Measurements from ENCODE around the gene RAB3GAP2. TPM values are rescaled to one million over a fixed set of nuclear protein-coding genes. Genes with fewer than 3 reads are reported as not detected.

RAB3GAP2 gene
- total RNA-seq, 6 experiments from 2014 or later = 13.3 to 20.4 (median 18.4) TPM

- 67% methylated on average over 1 of the region's 1 CpG for WGBS (ENCODE audit: insufficient coverage, low coverage, low lambda C conversion rate, missing lambda C conversion rate)
- DNase-seq (no peak), ATAC-seq (no peak)
- Histone ChIP-seq H3K27me3 (no peaks in the 10 kb centered on the region), H3K27ac (no peak overlapping the region), H3K9me3 (no peaks in the 10 kb centered on the region), H3K4me3 (no peak overlapping the region), H3K4me1 (no peaks in the 10 kb centered on the region), H3K36me3 (no peaks in the 10 kb centered on the region)
- intact Hi-C loops (cut with DNase I) = loop anchor here in 1 of 2 donors (10.0 kb wide), 1 partner anchor 59 kb away; no protein-coding TSS in a partner anchor
- TF ChIP-seq CTCF (IDR thresholded peaks at IDR 0.05) (no peak), POLR2A (IDR thresholded peaks at IDR 0.05) (no peak)
Observed at GRCh38 chr1:220283625-220284024, 11.4 kb upstream of the RAB3GAP2 start.

GRCh38 chr1:220281159-220281574 lies 8.9 kb upstream of the RAB3GAP2 start:
- Histone ChIP-seq H3K27ac (no peak overlapping the region), H3K4me3 (no peak overlapping the region), H3K9me3 (no peaks in the 10 kb centered on the region), H3K36me3 (no peaks in the 10 kb centered on the region), H3K27me3 (no peaks in the 10 kb centered on the region), H3K4me1 (no peaks in the 10 kb centered on the region)
- ATAC-seq (peak in 3 of 4 donors; percentile 23 to 69 (median 25)), DNase-seq (no peak)
- TF ChIP-seq CTCF (IDR thresholded peaks at IDR 0.05) (peak in 3 of 4 donors; percentile 8 to 17 (median 16)), POLR2A (IDR thresholded peaks at IDR 0.05) (no peak)
- intact Hi-C loops (cut with DNase I) = loop anchor here in 1 of 2 donors (10.0 kb wide), 1 partner anchor 56 kb away; no protein-coding TSS in a partner anchor
- WGBS (ENCODE audit: insufficient coverage, low coverage, low lambda C conversion rate, missing lambda C conversion rate) = 52% methylated on average over 2 of the region's 2 CpGs

- TF ChIP-seq CTCF (IDR thresholded peaks at IDR 0.05) (no peak), POLR2A (IDR thresholded peaks at IDR 0.05) (no peak)
- ATAC-seq (no peak), DNase-seq (no peak)
- Histone ChIP-seq H3K4me1 (no peaks in the 10 kb centered on the region), H3K9me3 (no peaks in the 10 kb centered on the region), H3K27ac (no peak overlapping the region), H3K36me3 (no peaks in the 10 kb centered on the region), H3K4me3 (no peak overlapping the region), H3K27me3 (no peaks in the 10 kb centered on the region)
- WGBS (ENCODE audit: insufficient coverage, low coverage, low lambda C conversion rate, missing lambda C conversion rate) = 78% methylated on average over 3 of the region's 3 CpGs
- intact Hi-C loops (cut with DNase I) = loop anchor here in 1 of 2 donors (10.0 kb wide), 1 partner anchor 55 kb away; no protein-coding TSS in a partner anchor
Observed at GRCh38 chr1:220280249-220280648, 8.0 kb upstream of the RAB3GAP2 start.

- intact Hi-C loops (cut with DNase I) = no loop called here
- Histone ChIP-seq H3K36me3 (no peaks in the 10 kb centered on the region), H3K9me3 (no peaks in the 10 kb centered on the region), H3K27ac (no peak overlapping the region), H3K27me3 (no peaks in the 10 kb centered on the region), H3K4me1 (no peaks in the 10 kb centered on the region), H3K4me3 (no peak overlapping the region)
- 32% methylated on average over 3 of the region's 3 CpGs for WGBS (ENCODE audit: insufficient coverage, low coverage, low lambda C conversion rate, missing lambda C conversion rate)
- no peak for TF ChIP-seq CTCF (IDR thresholded peaks at IDR 0.05)
- TF ChIP-seq POLR2A (IDR thresholded peaks at IDR 0.05) = no peak
- DNase-seq = no peak
- ATAC-seq = no peak
Observed at GRCh38 chr1:220278991-220279390, 6.7 kb upstream of the RAB3GAP2 start.

GRCh38 chr1:220275430-220275829 lies 3.2 kb upstream of the RAB3GAP2 start:
- H3K27me3 ChIP-seq = no peaks in the 10 kb centered on the region
- no peak for TF ChIP-seq CTCF (IDR thresholded peaks at IDR 0.05)
- TF ChIP-seq POLR2A (IDR thresholded peaks at IDR 0.05) = no peak
- 60% methylated on average over 6 of the region's 6 CpGs for WGBS (ENCODE audit: insufficient coverage, low coverage, low lambda C conversion rate, missing lambda C conversion rate)
- peaks cover 0 to 11% (median 5%) of the 10 kb centered on the region in 4 donors for H3K4me1 ChIP-seq
- H3K9me3 ChIP-seq = no peaks in the 10 kb centered on the region
- H3K36me3 ChIP-seq = no peaks in the 10 kb centered on the region
- no peak overlapping the region for H3K4me3 ChIP-seq
- DNase-seq (no peak), ATAC-seq (no peak)
- H3K27ac ChIP-seq = no peak overlapping the region
- intact Hi-C loops (cut with DNase I) = no loop called here

Data from right lobe of liver (tissue), 6 donors.